NCI-H2171 (cell line): ENCODE data around the gene PMPCB.

Experiments
- DNase-seq: peaks from one replicate; lab custom pipeline; 2025; lab: John Stamatoyannopoulos, UW

PMPCB gene

GRCh38 chr7:103336761-103337160 lies 39.5 kb downstream of the PMPCB start:
- DNase-seq, result no peak

GRCh38 chr7:103338864-103339263 lies 41.6 kb downstream of the PMPCB start:
- no peak for DNase-seq

- DNase-seq, result no peak
Observed at GRCh38 chr7:103341466-103341865, 44.2 kb downstream of the PMPCB start.

- no peak for DNase-seq
Observed at GRCh38 chr7:103343332-103343731, 46.1 kb downstream of the PMPCB start.

GRCh38 chr7:103343758-103344452 lies 46.7 kb downstream of the PMPCB start:
- no peak for DNase-seq

GRCh38 chr7:103344453-103345149 lies 47.4 kb downstream of the PMPCB start, which contains the start of gene DNAJC2:
Gene DNAJC2 (minus strand): TSS chr7:103344767. CDS start chr7:103344622, 145 bp downstream.
- DNase-seq, result peak; percentile 92

- DNase-seq, result no peak
Observed at GRCh38 chr7:103346396-103346795, 49.2 kb downstream of the PMPCB start.

GRCh38 chr7:103347507-103348267 lies 50.5 kb downstream of the PMPCB start, which contains the start of gene PSMC2:
Gene PSMC2 (plus strand): TSS chr7:103347643. CDS start chr7:103347712, 69 bp downstream.
- DNase-seq, result peak; percentile 84

GRCh38 chr7:103348452-103348851 lies 51.2 kb downstream of the PMPCB start:
- no peak for DNase-seq

GRCh38 chr7:103348959-103349358 lies 51.7 kb downstream of the PMPCB start:
- DNase-seq, result no peak

- DNase-seq, result no peak
Observed at GRCh38 chr7:103349805-103350204, 52.6 kb downstream of the PMPCB start.
